GM04503 (cell line): ENCODE results near the gene LTC4S.
"Not testable (repeated sequence)": the region's sequence is repeated elsewhere in the genome, so short reads cannot be mapped to it uniquely, and the experiment has no call there.

Experiments
- DNase-seq: peaks from one replicate; pipeline ENCODE4 v3.0.0-alpha.2; 2012; ENCODE audit warnings: low read depth

The LTC4S gene

GRCh38 chr5:179769796-179770195, 24.0 kb upstream of the LTC4S start:
- DNase-seq = no peak

GRCh38 chr5:179771311-179771895, 22.4 kb upstream of the LTC4S start:
- no peak for DNase-seq

GRCh38 chr5:179772351-179772750, 21.4 kb upstream of the LTC4S start:
- no peak for DNase-seq

GRCh38 chr5:179773686-179774040, 20.1 kb upstream of the LTC4S start:
- no peak for DNase-seq

GRCh38 chr5:179774442-179774841, 19.3 kb upstream of the LTC4S start:
- no peak for DNase-seq

DNA sequence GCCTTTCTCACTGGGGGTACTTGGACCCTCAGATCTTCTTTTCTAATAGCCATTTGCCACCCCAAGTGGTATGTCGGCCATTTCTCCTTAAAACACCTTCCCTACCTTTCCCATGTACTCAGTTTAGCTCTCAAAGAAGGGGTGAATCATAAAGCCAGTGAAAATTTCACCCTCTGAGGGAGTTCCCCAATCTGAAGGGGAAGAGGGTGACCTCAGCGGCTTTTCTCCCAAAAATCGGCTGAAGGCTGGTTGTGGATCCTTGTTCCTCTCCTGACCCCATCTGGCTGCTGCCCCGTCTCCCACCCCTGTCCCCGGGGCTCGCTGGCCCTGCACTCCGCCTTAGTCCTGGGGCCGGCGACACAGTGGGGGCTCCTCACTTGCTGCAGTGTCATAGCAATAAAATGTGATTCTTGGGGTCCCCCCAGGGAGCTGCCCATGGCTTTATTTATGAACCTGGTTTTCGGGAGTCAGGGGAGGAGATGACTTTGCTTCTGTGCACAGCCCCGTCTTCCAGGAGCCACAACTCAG, 17.3 kb upstream of the LTC4S start:
- no peak for DNase-seq

- no peak for DNase-seq
Observed at GRCh38 chr5:179777456-179777855, 16.3 kb upstream of the LTC4S start.

- DNase-seq = no peak
Observed at GRCh38 chr5:179777909-179778308, 15.9 kb upstream of the LTC4S start.

- no peak for DNase-seq
Observed at GRCh38 chr5:179778591-179778990, 15.2 kb upstream of the LTC4S start.

DNA sequence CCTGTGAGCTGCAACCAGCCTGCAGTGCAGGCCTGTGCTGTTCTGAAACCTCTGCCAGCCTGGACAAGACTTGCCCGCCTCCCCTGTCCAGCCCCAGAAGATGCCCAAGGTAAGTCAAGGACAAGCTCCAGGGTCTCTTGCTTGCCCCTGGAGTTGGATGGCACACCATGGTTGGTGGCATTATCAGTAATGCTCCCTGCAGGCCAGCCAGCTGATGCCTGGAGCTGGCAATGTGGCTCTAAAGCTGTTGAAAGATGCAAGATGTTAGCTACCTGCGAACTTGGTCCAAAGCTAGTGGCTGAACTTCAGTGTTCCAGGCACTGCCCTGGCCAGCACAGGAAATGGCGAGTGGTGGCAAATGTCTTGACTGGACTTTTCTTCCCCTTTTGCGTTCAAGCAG, 14.0 kb upstream of the LTC4S start:
- no peak for DNase-seq

- no peak for DNase-seq
Observed at GRCh38 chr5:179780362-179780761, 13.4 kb upstream of the LTC4S start.

GRCh38 chr5:179781846-179782245, 11.9 kb upstream of the LTC4S start:
- no peak for DNase-seq

DNA sequence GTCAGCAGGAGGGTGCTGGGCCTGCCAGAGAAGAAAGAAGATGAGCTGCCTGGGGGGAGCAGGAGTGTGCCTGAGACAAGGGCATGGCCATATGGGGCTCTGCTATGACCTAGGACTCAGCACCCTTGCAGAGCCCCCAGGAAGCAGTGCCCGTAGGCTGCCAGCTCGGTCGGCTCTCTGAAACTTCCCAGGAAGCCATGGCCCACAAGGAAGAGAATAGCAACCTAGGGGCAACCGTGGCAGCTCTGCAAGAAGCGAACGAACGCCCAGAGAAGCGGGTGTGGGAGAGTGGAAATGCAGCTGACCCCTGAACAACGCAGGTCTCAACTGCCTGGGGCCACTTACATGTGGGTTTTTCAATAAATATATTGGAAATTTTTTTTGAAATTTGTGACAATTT, 10.7 kb upstream of the LTC4S start:
- no peak for DNase-seq

GRCh38 chr5:179786861-179787260, 6.9 kb upstream of the LTC4S start:
- no peak for DNase-seq

DNA sequence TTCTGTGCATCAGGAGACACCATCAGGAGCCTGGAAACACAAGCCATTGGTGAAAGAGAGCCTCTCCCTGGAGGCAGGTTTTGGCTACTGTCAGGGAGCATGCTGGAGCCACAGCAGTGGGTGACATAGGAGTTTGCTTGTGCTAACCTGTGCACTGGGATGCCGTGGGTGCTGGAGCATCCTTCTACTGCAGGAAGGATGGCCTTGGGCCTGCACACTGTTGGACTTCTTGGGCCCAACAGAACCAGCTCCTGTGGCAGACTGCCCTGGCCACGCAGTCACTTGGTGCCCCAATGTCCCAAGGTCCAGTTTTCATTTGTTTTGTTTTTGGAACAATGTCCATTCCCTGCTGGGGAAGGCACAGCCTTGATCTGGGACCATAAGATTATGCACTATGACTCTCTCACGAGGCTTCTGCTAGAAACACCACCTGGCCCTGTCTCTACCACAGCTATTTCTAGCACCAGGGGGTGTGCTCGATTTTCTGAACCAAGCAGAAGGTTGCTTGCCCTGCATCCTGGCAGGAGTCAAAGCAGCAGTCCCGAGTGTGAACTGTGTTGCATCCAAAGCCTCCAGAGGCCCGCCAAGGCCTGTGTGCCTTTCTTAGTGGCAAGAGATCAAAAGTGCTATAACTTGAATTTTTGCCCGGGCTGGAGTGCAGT, 5.5 kb upstream of the LTC4S start:
- no peak for DNase-seq

GRCh38 chr5:179789278-179789677, 4.5 kb upstream of the LTC4S start:
- not testable (repeated sequence) for DNase-seq

DNA sequence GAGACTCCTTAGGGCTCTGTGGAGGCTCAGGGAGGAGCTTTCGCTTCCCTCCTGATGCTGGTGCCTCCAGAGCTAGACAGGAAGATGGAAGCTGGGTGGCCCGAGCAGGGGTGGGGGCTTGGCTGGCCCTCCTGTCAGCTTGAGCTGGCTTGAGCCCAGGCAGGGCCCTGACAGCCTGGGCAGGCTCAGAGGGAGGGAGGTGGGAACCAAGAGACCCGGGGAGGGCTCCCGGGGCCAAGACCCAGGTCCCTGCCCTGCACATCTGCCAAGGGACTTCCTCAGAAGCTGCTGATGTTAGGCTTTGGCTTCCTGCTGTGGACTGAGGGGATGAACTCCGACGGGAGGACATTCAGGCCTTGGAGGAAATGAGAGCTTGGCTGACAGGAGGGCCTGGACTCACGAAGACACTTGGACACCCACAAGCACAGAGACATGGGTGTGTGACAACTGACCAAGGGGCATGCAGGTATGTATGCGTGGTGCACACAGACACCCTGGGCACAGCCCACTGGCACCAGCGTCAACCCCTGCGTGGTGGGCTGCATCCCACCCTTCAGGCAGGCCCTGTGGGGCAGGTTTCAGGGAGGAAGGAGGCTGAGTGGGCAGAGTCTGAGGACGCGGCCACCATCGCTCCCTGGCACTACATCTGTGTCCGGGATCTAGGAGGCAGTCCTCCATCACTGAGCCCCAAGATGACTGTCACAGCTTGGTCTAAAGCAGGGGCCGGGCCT, 1.7 kb upstream of the LTC4S start:
- no peak for DNase-seq

GRCh38 chr5:179792612-179793467, 946 bp upstream of the LTC4S start:
- DNase-seq = no peak

- no peak for DNase-seq
Observed at GRCh38 chr5:179794171-179794570, 385 bp downstream of the LTC4S start.

GRCh38 chr5:179794575-179794974, 789 bp downstream of the LTC4S start:
- DNase-seq = no peak

GRCh38 chr5:179795049-179795862, 1.5 kb downstream of the LTC4S start:
- no peak for DNase-seq
